HG02970 (cell line): ENCODE results near the gene C1QL1.

Experiments
- ATAC-seq: cut with Tn5 transposase; IDR thresholded peaks from one replicate; pipeline ENCODE4 v1.9.1; 2021; ENCODE audit warnings: mild to moderate bottlenecking, moderate library complexity, moderate number of reproducible peaks; ENCODE audit not compliant: unreplicated experiment, low FRiP score

C1QL1 gene

DNA sequence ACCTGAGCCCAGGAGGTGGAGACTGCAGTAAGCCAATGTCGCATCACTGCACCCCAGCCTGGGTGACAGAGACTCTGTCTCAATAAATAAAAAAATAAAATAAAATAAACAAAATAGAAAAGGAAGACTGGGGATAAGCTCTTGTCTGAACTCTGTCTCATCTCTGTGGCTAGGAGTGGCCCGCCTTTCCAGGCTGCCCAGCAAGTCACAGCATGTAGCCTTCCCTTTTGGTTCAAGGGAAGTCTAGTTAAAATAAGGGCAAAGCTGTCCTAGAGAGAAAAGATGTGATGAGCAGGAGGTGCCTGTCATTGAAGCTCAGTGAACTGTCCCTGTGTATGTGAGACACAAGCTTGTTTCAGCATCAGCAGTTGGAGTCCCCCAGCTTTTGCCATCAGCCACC lies 50.1 kb downstream of the C1QL1 start:
- no peak for ATAC-seq

DNA sequence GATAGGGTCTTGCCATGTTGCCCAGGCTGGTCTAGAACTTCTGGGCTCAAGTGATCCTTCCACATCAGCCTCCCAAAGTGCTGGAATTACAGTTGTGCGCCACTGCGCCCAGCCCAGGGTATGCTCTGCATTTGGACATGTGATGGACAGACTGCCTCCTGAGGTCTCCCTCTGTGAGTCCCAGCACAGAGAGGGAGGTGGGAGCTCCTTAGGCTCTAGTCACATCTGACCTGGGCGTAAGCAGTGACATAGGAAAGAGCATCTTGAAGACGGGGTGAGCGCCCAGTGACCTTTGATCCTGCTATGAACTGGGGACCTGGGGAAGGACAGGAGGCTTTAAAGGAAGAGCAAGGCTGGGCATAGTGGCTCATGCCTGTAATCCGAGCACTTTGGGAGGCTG lies 50.6 kb downstream of the C1QL1 start:
- no peak for ATAC-seq

- no peak for ATAC-seq
These were observed 51.3 kb downstream of the C1QL1 start for GRCh38 chr17:44916781-44917241.

DNA sequence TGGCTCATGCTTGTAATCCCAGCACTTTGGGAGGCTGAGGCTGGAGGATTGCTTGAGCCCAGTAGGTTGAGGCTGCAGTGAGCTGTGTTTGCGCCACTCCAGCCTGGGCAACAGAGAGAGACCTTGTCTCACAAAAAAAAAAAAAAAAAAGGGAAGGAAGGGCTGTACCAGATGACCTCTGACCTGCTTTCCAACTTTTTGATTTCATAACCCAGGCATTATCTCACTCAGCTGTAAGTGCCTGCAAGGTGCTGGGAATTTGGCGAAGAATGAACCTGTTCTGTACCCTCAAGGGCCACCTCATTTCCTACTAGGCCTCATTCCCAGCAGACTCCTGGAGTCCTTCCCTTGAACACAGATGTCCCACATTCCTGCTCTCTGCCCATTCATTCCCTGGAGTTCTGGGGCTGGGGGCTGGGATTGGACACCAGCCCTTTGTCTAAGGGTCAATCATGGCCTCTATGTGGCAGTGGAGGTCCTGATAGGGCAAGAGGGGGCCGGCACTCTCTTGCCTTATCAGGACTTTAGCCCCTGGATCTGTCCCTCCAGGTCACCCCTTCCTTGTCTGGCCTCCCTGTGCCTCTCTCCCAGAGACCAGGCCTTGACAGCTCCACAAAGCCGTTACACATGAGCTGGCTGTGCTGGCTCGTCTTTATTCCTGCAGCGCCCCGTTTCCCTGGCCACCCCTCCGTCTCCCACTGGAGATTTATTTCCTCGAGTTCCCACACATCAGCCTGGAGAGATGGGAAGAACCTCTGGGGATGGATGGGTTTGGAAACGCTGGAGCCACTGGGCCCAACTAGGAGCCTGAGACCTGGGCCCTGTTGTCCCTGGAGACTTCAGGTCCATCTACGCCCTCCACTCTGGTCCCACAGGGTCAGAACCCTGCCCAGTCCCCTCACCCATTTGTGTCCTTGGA lies 52.0 kb downstream of the C1QL1 start:
- ATAC-seq, result no peak

GRCh38 chr17:44915321-44915726 lies 52.8 kb downstream of the C1QL1 start, which contains the start of gene GFAP:
TSS of gene GFAP (minus strand) at chr17:44915500. CDS start at chr17:44915486, 14 bp downstream.
- ATAC-seq, result no peak

- no peak for ATAC-seq
These were observed 53.3 kb downstream of the C1QL1 start for GRCh38 chr17:44914698-44915271.

DNA sequence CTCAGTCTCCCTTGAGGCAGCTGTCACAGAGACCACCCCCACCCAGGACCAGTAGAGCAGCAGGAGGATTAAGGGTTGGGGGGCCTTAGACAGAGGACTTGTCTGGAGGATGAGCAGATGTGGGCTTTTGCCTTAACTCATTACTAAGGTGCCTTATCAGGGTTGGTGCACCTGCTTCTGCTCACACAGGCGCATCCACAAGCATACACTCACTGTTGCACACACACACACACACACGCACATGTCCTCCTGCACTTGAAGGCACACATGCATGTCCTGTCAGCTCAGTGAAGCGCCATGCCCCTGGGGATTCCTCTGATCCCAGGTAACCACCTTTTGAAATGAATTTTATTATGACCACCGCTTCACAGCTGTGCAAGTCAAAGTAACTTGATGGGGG lies 54.0 kb downstream of the C1QL1 start:
- no peak for ATAC-seq

- ATAC-seq, result no peak
These were observed 54.4 kb downstream of the C1QL1 start for GRCh38 chr17:44913676-44914075.

- no peak for ATAC-seq
These were observed 55.1 kb downstream of the C1QL1 start for GRCh38 chr17:44912763-44913544.

- ATAC-seq, result no peak
These were observed 56.7 kb downstream of the C1QL1 start for GRCh38 chr17:44911133-44912001.

- no peak for ATAC-seq
These were observed 57.6 kb downstream of the C1QL1 start for GRCh38 chr17:44910231-44911106.
